AG04450 (cell line): ENCODE data around the gene TBX6. TPM values are rescaled to one million over a fixed set of nuclear protein-coding genes. Genes with fewer than 3 reads are reported as not detected.
"Not testable (repeated sequence)": the region's sequence is repeated elsewhere in the genome, so short reads cannot be mapped to it uniquely, and the experiment has no call there.

Experiments
- CTCF ChIA-PET: fragments of 300-600, 350-600 bp; formaldehyde crosslinking; extraction: SDS; loops from one replicate; lab custom pipeline; 2022; ENCODE audit warnings: antibody characterized with exemption, inconsistent platforms; lab: Charles Lee
- POLR2A ChIA-PET: fragments of 350-600 bp; formaldehyde crosslinking; extraction: SDS; loops from one replicate; lab custom pipeline; 2021; ENCODE audit warnings: antibody characterized with exemption, inconsistent platforms; lab: Yijun Ruan, JAX
- DNase-seq: peaks from one replicate; pipeline ENCODE4 v3.0.0-alpha.2; 2011; ENCODE audit warnings: low read depth, low spot score
- H3K27ac ChIP-seq: one replicate; pipeline ENCODE4 v1.5.1; 2012; ENCODE audit warnings: low read depth, low read length, control low read depth
- H3K27me3 ChIP-seq: one replicate; pipeline ENCODE4 v1.6.0; 2012; ENCODE audit warnings: low read length; ENCODE audit not compliant: control insufficient read depth, insufficient read depth
- H3K4me3 ChIP-seq: 2 replicates; pipeline ENCODE4 v1.5.1; 2011; ENCODE audit warnings: mild to moderate bottlenecking, low read depth, low read length, control low read depth
- H3K9me3 ChIP-seq: 2 replicates; pipeline ENCODE4 v1.5.1; 2012; ENCODE audit warnings: low read length; ENCODE audit not compliant: control insufficient read depth, insufficient read depth
- CTCF ChIP-seq: IDR thresholded peaks from 2 replicates; pipeline ENCODE4 v1.5.1; 2011; ENCODE audit warnings: low read depth, low read length, control low read depth, inconsistent platforms
- polyA plus RNA-seq: library from polyadenylated mRNA; depleted of rRNA; stranded (reverse); fragments of >200 nt; gene quantifications from 2 replicates; pipeline ENCODE4 v1.2.3, GENCODE V29; 2011

The TBX6 gene
- polyA plus RNA-seq, 1 experiment, result not detected

- no peaks in the 10 kb centered on the region for H3K27me3 ChIP-seq
- no peak overlapping the region for H3K27ac ChIP-seq
- no peak overlapping the region for H3K4me3 ChIP-seq
- no peak for DNase-seq
- no peaks in the 10 kb centered on the region for H3K9me3 ChIP-seq
- no peak for TF ChIP-seq CTCF
- ChIA-PET CTCF (no interaction called here), POLR2A (no interaction called here)
Observed at GRCh38 chr16:30117768-30118167, 26.0 kb upstream of the TBX6 start.

GRCh38 chr16:30116291-30117207 is 24.8 kb upstream of the TBX6 start:
- H3K9me3 ChIP-seq, result no peaks in the 10 kb centered on the region
- H3K4me3 ChIP-seq, result no peak overlapping the region
- ChIA-PET POLR2A (no interaction called here), CTCF (no interaction called here)
- TF ChIP-seq CTCF, result no peak
- no peak for DNase-seq
- H3K27ac ChIP-seq, result no peak overlapping the region
- H3K27me3 ChIP-seq, result no peaks in the 10 kb centered on the region

GRCh38 chr16:30115238-30115637 is 23.5 kb upstream of the TBX6 start:
- H3K9me3 ChIP-seq, result no peaks in the 10 kb centered on the region
- CTCF ChIA-PET, result interaction anchor here (0.7 kb wide), 1 partner anchor 258 kb away, joined by 5 read pairs; no protein-coding TSS in a partner anchor
- POLR2A ChIA-PET, result interaction anchor here (0.7 kb wide), 1 partner anchor 85 kb away, joined by 6 read pairs; no protein-coding TSS in a partner anchor
- DNase-seq, result no peak
- no peaks in the 10 kb centered on the region for H3K27me3 ChIP-seq
- H3K4me3 ChIP-seq, result no peak overlapping the region
- TF ChIP-seq CTCF, result no peak
- H3K27ac ChIP-seq, result no peak overlapping the region

GRCh38 chr16:30114833-30115232 is 23.1 kb upstream of the TBX6 start:
- H3K4me3 ChIP-seq, H3K27me3 ChIP-seq, DNase-seq, H3K9me3 ChIP-seq, POLR2A ChIA-PET, H3K27ac ChIP-seq: not testable (repeated sequence)
- CTCF ChIA-PET, result interaction anchor here (0.7 kb wide), 1 partner anchor 257 kb away, joined by 5 read pairs; no protein-coding TSS in a partner anchor

GRCh38 chr16:30114411-30114810 is 22.7 kb upstream of the TBX6 start:
- no peak for DNase-seq
- POLR2A ChIA-PET, result no interaction called here
- CTCF ChIA-PET, result no interaction called here
- H3K27ac ChIP-seq, result no peak overlapping the region
- H3K27me3 ChIP-seq, result no peaks in the 10 kb centered on the region
- no peak for TF ChIP-seq CTCF
- no peak overlapping the region for H3K4me3 ChIP-seq
- no peaks in the 10 kb centered on the region for H3K9me3 ChIP-seq
